ENCODE data around the gene KIF17. TPM values are rescaled to one million over a fixed set of nuclear protein-coding genes. Genes with fewer than 3 reads are reported as not detected.

The KIF17 gene
- total RNA-seq, 2 experiments from 2014 or later: 0.16 TPM; not detected in 1

- DNase-seq: no peak
- Mint-ChIP-seq H3K36me3 (no peaks in the 10 kb centered on the region), H3K4me3 (no peak overlapping the region), H3K27ac (no peak overlapping the region), H3K9me3 (no peaks in the 10 kb centered on the region), H3K4me1 (no peaks in the 10 kb centered on the region), H3K27me3 (no peaks in the 10 kb centered on the region)
Measured at GRCh38 chr1:20708057-20708456, 9.8 kb downstream of the KIF17 start.

DNA sequence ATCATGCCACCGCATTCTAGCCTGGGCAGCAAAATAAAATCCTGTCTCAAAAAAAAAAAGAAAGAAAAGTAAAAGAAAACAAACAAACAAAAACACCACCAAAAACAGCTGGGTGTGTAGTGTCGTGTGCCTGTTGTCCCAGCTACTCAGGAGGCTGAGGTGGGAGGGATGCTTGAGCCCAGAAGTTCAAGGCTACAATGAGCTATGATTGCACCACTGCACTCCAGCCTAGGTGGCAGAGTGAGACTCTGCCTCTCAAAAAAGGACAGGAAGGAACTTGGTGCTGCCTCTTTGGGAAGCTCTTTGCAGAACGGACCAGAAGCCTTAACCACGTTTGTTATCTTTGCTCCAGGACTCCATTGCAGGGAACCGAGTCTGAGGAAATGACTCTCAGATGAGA, 11.0 kb downstream of the KIF17 start:
- no peak overlapping the region for H3K4me3 Mint-ChIP-seq
- no peaks in the 10 kb centered on the region for H3K36me3 Mint-ChIP-seq
- no peaks in the 10 kb centered on the region for H3K4me1 Mint-ChIP-seq
- DNase-seq: no peak
- no peaks in the 10 kb centered on the region for H3K9me3 Mint-ChIP-seq
- H3K27me3 Mint-ChIP-seq: no peaks in the 10 kb centered on the region
- H3K27ac Mint-ChIP-seq: no peak overlapping the region

DNA sequence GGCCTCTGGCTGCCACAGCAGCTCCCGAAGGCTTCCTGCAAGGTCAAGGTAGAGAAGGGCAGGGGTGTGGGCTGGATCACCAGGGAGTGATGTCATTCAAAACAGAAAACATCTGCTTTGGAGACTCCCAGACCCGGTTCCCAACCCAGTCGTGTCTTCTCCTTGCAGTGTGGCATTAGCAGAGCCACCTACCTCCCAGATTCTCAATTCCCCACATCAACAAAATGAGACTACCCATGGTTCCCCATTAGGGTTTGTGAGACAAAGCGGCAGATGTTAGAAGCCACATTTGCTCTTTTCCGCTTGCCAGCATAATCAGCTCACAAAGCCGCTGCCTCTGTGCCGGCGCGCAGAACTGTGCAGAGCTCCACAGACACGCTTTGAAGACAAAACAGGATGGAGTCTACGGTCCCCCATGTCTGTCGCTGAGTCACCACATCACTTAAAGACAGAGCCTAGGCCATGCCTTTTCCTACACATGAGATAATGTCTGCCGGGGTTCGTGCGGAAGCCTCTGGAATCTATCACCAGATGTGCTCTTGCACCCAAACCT, 12.5 kb downstream of the KIF17 start:
- Mint-ChIP-seq H3K36me3 (no peaks in the 10 kb centered on the region), H3K4me1 (no peaks in the 10 kb centered on the region), H3K4me3 (no peak overlapping the region), H3K27ac (no peak overlapping the region), H3K27me3 (no peaks in the 10 kb centered on the region), H3K9me3 (no peaks in the 10 kb centered on the region)
- DNase-seq: no peak

DNA sequence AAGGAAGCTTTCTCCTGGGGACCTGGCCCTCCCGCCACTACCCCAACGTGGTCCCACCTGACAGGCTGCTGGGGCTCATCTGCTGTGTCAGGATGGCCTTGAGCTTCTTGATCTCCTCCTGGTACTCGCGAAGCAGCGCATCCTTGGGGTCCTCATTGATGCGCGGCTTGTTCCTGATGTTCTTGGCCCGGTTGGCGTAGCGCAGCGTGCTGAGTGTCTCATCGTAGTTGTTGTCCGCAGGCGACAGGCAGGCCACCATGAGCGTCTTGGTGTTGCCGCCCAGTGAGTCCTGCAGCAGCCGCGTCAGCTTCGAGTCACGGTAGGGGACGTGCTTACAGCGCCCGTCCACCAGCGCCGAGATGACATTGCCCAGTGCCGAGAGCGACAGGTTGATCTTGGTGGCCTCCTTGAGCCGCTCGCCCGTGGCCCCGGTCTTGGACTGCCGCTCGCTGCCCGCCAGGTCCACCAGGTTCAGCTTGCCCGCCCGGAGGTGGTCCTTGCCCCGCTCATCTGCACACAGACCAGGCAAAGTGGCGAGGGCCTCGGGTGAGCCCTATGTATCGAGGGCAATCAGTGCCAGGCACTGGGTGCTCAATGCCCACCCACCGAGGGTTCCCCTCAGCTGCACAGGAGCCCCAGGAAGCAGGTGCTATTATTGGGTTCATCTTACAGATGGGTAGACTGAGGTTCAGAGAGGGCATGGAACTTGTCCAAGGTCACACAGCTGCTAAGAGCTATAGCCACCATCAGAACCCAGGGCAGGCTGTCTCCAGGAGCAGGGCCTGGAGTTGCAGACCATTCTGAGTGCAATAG, 13.2 kb downstream of the KIF17 start:
- no peaks in the 10 kb centered on the region for H3K4me1 Mint-ChIP-seq
- H3K27me3 Mint-ChIP-seq: no peaks in the 10 kb centered on the region
- no peak for DNase-seq
- H3K36me3 Mint-ChIP-seq: no peaks in the 10 kb centered on the region
- H3K27ac Mint-ChIP-seq: no peak overlapping the region
- no peaks in the 10 kb centered on the region for H3K9me3 Mint-ChIP-seq
- no peak overlapping the region for H3K4me3 Mint-ChIP-seq

GRCh38 chr1:20703124-20703756, 14.6 kb downstream of the KIF17 start:
- H3K36me3 Mint-ChIP-seq: no peaks in the 10 kb centered on the region
- H3K27ac Mint-ChIP-seq: no peak overlapping the region
- no peak for DNase-seq
- no peaks in the 10 kb centered on the region for H3K4me1 Mint-ChIP-seq
- no peak overlapping the region for H3K4me3 Mint-ChIP-seq
- H3K27me3 Mint-ChIP-seq: no peaks in the 10 kb centered on the region
- H3K9me3 Mint-ChIP-seq: no peaks in the 10 kb centered on the region

- Mint-ChIP-seq H3K4me3 (no peak overlapping the region), H3K4me1 (no peaks in the 10 kb centered on the region), H3K36me3 (no peaks in the 10 kb centered on the region), H3K27ac (no peak overlapping the region), H3K27me3 (no peaks in the 10 kb centered on the region), H3K9me3 (no peaks in the 10 kb centered on the region)
- DNase-seq: no peak
Measured at GRCh38 chr1:20702416-20702815, 15.4 kb downstream of the KIF17 start.

DNA sequence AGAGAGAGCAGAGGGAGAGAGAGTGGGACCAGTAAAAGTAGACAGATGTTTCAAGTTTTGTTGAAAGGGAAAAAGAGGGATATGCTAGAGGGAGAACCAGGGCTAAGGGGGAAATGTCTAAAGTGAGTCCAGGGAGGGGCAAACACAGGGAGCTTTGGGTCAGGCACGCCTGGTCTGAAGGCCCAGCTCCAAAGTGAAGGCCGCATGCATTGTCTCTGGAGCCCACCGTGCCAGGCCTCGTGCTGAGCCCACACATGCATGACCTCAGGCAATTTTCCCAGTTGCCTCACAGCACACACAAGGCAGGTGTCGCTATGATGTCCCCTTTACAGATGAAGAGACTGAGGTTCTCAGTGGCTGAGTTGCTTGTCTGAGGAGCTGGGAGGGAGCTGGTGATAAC, 16.0 kb downstream of the KIF17 start:
- H3K27ac Mint-ChIP-seq: no peak overlapping the region
- H3K4me3 Mint-ChIP-seq: no peak overlapping the region
- DNase-seq: no peak
- H3K9me3 Mint-ChIP-seq: no peaks in the 10 kb centered on the region
- no peaks in the 10 kb centered on the region for H3K4me1 Mint-ChIP-seq
- no peaks in the 10 kb centered on the region for H3K36me3 Mint-ChIP-seq
- no peaks in the 10 kb centered on the region for H3K27me3 Mint-ChIP-seq

DNA sequence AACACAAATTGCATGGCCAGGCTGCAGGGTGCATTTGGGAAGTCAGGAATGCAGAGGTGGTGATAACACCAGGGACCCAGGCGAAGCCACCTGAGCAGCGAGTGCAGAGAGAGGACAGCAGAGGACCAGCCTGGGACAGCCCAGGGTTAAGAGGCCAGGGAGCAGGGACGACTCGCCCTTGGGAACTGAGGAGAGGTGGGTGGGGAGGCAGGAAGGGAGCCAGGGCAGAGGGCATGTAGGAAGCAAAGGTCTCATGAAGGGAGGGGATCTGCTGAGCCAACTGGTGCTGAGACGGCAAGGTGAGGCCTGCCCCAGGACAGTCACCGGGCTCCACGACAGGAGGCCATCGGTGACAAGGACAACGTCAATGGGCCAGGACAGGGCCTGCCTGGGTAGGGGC, 16.4 kb downstream of the KIF17 start:
- Mint-ChIP-seq H3K4me1 (peaks cover 3% of the 10 kb centered on the region), H3K27me3 (no peaks in the 10 kb centered on the region), H3K4me3 (no peak overlapping the region), H3K27ac (no peak overlapping the region), H3K36me3 (no peaks in the 10 kb centered on the region), H3K9me3 (no peaks in the 10 kb centered on the region)
- no peak for DNase-seq

DNA sequence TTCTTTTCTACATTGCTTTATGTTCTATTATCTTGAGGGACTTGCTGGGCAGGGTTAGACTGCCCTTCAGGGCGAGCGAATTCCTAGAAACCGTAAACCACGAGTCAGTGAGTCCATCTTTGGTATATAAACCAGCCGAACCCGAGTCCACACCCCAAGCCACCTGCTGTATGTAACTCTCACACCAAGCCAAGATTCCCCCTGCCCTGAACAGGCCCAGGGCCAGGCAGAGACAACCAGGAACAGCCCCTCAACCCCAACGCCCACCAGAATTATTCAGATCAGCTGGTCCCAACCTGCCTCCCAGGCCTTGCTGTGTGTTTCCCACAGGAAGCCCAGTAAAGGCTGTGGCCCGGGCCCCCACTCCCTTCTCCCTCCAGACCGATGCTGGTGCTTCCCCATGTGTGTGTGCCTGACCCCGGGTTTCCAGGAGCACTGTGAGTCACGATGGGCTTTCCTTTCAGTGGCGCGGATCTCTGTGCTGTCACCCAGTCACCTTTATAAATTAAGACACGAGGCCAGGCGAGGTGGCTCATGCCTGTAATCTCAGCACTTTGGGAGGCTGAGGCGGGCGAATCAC, 17.1 kb downstream of the KIF17 start:
- H3K27me3 Mint-ChIP-seq: no peaks in the 10 kb centered on the region
- H3K27ac Mint-ChIP-seq: no peak overlapping the region
- no peaks in the 10 kb centered on the region for H3K36me3 Mint-ChIP-seq
- no peaks in the 10 kb centered on the region for H3K9me3 Mint-ChIP-seq
- DNase-seq: no peak
- no peak overlapping the region for H3K4me3 Mint-ChIP-seq
- peaks cover 7% of the 10 kb centered on the region for H3K4me1 Mint-ChIP-seq

- Mint-ChIP-seq H3K4me3 (no peak overlapping the region), H3K27me3 (no peaks in the 10 kb centered on the region), H3K9me3 (no peaks in the 10 kb centered on the region), H3K27ac (no peak overlapping the region), H3K36me3 (no peaks in the 10 kb centered on the region), H3K4me1 (peaks cover 7% of the 10 kb centered on the region)
- no peak for DNase-seq
Measured at GRCh38 chr1:20699558-20699957, 18.2 kb downstream of the KIF17 start.

DNA sequence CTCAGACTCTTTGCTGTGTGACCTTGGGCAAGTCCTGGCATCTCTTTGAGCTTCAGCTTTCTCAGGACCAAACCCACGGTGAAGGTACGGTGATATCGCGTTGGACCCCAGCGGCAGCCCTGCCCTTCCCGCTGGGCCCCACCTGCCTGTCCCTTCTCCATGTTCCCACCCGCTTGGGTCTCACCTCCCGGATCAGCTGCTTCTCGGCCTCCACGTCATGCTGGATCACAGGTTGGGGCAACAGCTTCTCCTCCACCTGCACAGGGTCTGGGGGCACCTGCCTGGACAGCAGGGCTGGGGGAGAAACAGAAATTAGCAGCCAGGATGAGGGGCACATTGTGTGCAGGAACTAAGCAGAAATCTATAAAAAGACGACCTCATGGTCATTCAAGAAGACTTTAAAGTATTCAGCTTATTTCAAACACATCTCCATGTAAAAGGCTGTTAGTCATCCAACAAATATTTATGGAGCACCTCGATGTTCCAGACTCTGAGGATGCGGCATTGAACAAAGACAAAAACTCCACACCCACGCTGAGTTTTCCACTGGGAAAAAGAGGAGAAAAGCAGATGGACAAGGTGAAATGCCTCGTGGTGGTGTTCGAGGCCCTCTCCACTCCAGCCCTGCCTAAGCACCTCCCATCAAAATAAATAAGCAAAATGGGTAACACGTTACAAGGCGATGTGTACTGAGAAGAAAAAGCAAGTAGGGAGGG, 19.5 kb downstream of the KIF17 start:
- no peaks in the 10 kb centered on the region for H3K9me3 Mint-ChIP-seq
- peaks cover 7% of the 10 kb centered on the region for H3K4me1 Mint-ChIP-seq
- H3K4me3 Mint-ChIP-seq: no peak overlapping the region
- DNase-seq: no peak
- no peaks in the 10 kb centered on the region for H3K36me3 Mint-ChIP-seq
- no peaks in the 10 kb centered on the region for H3K27me3 Mint-ChIP-seq
- H3K27ac Mint-ChIP-seq: no peak overlapping the region

- no peaks in the 10 kb centered on the region for H3K9me3 Mint-ChIP-seq
- H3K36me3 Mint-ChIP-seq: no peaks in the 10 kb centered on the region
- H3K27me3 Mint-ChIP-seq: no peaks in the 10 kb centered on the region
- H3K4me1 Mint-ChIP-seq: peaks cover 7% of the 10 kb centered on the region
- H3K27ac Mint-ChIP-seq: no peak overlapping the region
- H3K4me3 Mint-ChIP-seq: no peak overlapping the region
- no peak for DNase-seq
Measured at GRCh38 chr1:20697563-20697962, 20.2 kb downstream of the KIF17 start.

DNA sequence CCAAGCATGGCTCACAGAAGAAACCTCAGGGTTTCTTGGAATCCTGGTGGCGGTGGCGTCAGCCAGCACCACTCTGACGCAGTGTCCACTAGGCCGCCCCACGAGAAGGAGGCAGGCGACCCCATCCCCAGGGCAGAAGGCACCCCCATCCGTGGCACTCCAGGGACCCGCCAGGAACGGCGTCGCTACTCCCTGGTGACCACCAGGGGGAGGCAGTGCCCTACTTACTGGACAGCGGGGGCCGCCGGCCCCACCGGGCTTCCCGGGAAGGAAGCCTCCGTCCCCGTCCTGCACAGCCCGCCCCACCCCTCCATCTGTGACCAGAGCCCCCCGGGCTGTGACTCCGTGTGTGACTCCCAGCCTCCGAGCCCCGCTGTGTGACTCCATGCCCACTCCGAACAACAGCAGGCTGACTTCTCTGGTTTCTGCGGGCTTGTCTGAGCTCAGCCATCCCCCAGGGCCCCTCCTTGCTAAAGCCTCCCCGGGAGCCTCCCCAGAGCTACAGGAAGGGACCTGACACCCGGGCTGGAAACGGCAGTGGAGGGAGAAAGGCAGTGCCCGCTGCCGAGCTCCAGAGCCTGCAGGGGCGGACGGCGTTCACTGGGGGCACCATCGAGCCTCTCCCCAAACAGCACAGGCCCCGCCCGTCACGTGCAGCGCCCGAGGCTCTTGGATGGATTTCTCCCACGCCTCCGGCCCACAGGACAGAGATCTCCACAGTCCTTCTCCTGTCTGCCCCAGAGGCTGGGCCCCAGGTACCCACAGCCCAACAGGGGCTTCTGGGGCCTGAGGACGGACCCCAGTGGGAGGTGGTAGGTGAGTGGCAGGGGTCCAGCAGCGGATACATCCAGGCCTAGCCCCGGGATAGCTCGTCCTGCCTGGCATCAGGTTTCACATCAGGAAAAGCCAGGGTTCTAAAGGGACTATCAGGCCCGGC, 21.1 kb downstream of the KIF17 start:
- H3K27me3 Mint-ChIP-seq: no peaks in the 10 kb centered on the region
- H3K27ac Mint-ChIP-seq: peak overlapping the region; percentile 25
- peaks cover 7% of the 10 kb centered on the region for H3K4me1 Mint-ChIP-seq
- H3K36me3 Mint-ChIP-seq: no peaks in the 10 kb centered on the region
- H3K4me3 Mint-ChIP-seq: peak overlapping the region; percentile 78
- DNase-seq: peak; percentile 78
- no peaks in the 10 kb centered on the region for H3K9me3 Mint-ChIP-seq

DNA sequence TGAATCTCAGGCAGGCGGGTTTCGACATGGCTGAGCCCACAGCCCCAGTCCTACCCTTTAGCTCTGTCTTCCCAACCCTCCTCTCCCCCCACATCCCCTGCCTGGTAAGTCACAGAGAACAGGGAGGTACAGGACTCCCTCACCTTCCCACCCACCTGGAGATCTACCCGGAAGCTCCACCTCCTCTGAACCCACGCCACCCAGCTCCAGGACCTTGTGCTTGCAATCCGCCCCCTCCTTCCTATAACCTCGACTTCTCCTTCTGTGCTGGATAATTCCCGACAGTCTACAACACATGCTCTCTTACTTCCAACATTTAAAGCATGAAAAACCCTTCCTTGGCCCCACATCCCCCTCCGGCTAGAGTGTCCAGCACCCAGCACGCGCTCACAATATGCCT, 22.3 kb downstream of the KIF17 start:
- no peak for DNase-seq
- Mint-ChIP-seq H3K4me1 (peaks cover 7% of the 10 kb centered on the region), H3K27ac (no peak overlapping the region)

More for the DNA sequence above, 22.3 kb downstream of the KIF17 start:
- Mint-ChIP-seq H3K36me3 (no peaks in the 10 kb centered on the region), H3K9me3 (no peaks in the 10 kb centered on the region), H3K27me3 (no peaks in the 10 kb centered on the region), H3K4me3 (peak overlapping the region; percentile 78)
